ENCODE results near the gene PPP2R3C.

Gene PPP2R3C

GRCh38 chr14:35146711-35147149 is 24.9 kb upstream of the PPP2R3C start:
- H3K27ac ChIP-seq, result no peak overlapping the region
- TF ChIP-seq CTCF (IDR thresholded peaks at IDR 0.05), result no peak

GRCh38 chr14:35144029-35144428 is 22.2 kb upstream of the PPP2R3C start:
- TF ChIP-seq CTCF (IDR thresholded peaks at IDR 0.05) (no peak), ZFX (IDR thresholded peaks at IDR 0.05; ENCODE audit: borderline replicate concordance) (no peak)
- H3K27ac ChIP-seq, result no peak overlapping the region

GRCh38 chr14:35140718-35141581 is 19.2 kb upstream of the PPP2R3C start:
- TF ChIP-seq ZFX (IDR thresholded peaks at IDR 0.05; ENCODE audit: borderline replicate concordance) (no peak), CTCF (IDR thresholded peaks at IDR 0.05) (peak; percentile 67)
- no peak overlapping the region for H3K27ac ChIP-seq

GRCh38 chr14:35138585-35138984 is 16.8 kb upstream of the PPP2R3C start:
- TF ChIP-seq ZFX (IDR thresholded peaks at IDR 0.05; ENCODE audit: borderline replicate concordance) (no peak), CTCF (IDR thresholded peaks at IDR 0.05) (no peak)
- no peak overlapping the region for H3K27ac ChIP-seq

- H3K27ac ChIP-seq, result no peak overlapping the region
- TF ChIP-seq CTCF (IDR thresholded peaks at IDR 0.05) (no peak), ZFX (IDR thresholded peaks at IDR 0.05; ENCODE audit: borderline replicate concordance) (no peak)
Measured at GRCh38 chr14:35134329-35135123, 12.7 kb upstream of the PPP2R3C start.

GRCh38 chr14:35133542-35134328 is 11.9 kb upstream of the PPP2R3C start:
- no peak for TF ChIP-seq ZFX (IDR thresholded peaks at IDR 0.05; ENCODE audit: borderline replicate concordance)
- no peak for TF ChIP-seq CTCF (IDR thresholded peaks at IDR 0.05)
- H3K27ac ChIP-seq, result no peak overlapping the region
